H9 (cell line): ENCODE results near the gene PLCH2. TPM values are rescaled to one million over a fixed set of nuclear protein-coding genes. Genes with fewer than 3 reads are reported as not detected.

Source experiments
- DNase-seq: peaks from one replicate; pipeline ENCODE4 v3.0.0-alpha.2; 2017
- H2AFZ ChIP-seq: one replicate; pipeline ENCODE4 v1.6.1; 2013; ENCODE audit warnings: mild to moderate bottlenecking, low read length, control low read depth, moderate library complexity
- H2AK5ac ChIP-seq: 2 replicates; pipeline ENCODE4 v1.6.1; 2013; ENCODE audit warnings: low read length, control low read depth, mixed read lengths; ENCODE audit not compliant: insufficient read length
- H2BK120ac ChIP-seq: one replicate; pipeline ENCODE4 v1.6.1; 2013; ENCODE audit warnings: low read depth, mild to moderate bottlenecking, low read length, control low read depth, inconsistent platforms; ENCODE audit not compliant: poor library complexity, severe bottlenecking
- H2BK12ac ChIP-seq: 2 replicates; pipeline ENCODE4 v1.6.1; 2013; ENCODE audit warnings: low read length, control low read depth, mixed read lengths, low read depth; ENCODE audit not compliant: insufficient read length
- H2BK15ac ChIP-seq: 2 replicates; pipeline ENCODE4 v1.6.1; 2013; ENCODE audit warnings: low read depth, low read length, control low read depth
- H2BK20ac ChIP-seq: one replicate; pipeline ENCODE4 v1.6.1; 2013; ENCODE audit warnings: low read depth, mild to moderate bottlenecking, low read length, control low read depth, inconsistent platforms; ENCODE audit not compliant: poor library complexity, severe bottlenecking
- H2BK5ac ChIP-seq: 2 replicates; pipeline ENCODE4 v1.6.1; 2013; ENCODE audit warnings: low read length, control low read depth, mixed read lengths; ENCODE audit not compliant: insufficient read length
- H3K14ac ChIP-seq: 2 replicates; pipeline ENCODE4 v1.6.1; 2013; ENCODE audit warnings: low read length, control low read depth; ENCODE audit not compliant: insufficient read depth
- H3K18ac ChIP-seq: 2 replicates; pipeline ENCODE4 v1.6.1; 2013; ENCODE audit warnings: low read depth, mild to moderate bottlenecking, mixed read lengths, low read length, control low read depth; ENCODE audit not compliant: insufficient read length
- H3K23ac ChIP-seq: 2 replicates; pipeline ENCODE4 v1.6.1; 2013; ENCODE audit warnings: low read length, control low read depth, mixed read lengths, low read depth; ENCODE audit not compliant: insufficient read length
- H3K23me2 ChIP-seq: 2 replicates; pipeline ENCODE4 v1.6.1; 2013; ENCODE audit warnings: low read depth, mild to moderate bottlenecking, mixed read lengths, low read length, control low read depth; ENCODE audit not compliant: insufficient read length, poor library complexity, severe bottlenecking
- H3K27ac ChIP-seq: 2 replicates; pipeline ENCODE4 v1.5.1; 2013; ENCODE audit warnings: low read length, control low read depth, mixed read lengths, low read depth; ENCODE audit not compliant: insufficient read length
- H3K27me3 ChIP-seq: 2 replicates; pipeline ENCODE4 v1.6.1; 2013; ENCODE audit warnings: low read length, control low read depth, inconsistent platforms; ENCODE audit not compliant: insufficient read depth
- H3K4ac ChIP-seq: 2 replicates; pipeline ENCODE4 v1.6.1; 2013; ENCODE audit warnings: low read depth, mild to moderate bottlenecking, control low read depth, inconsistent platforms, low read length, moderate library complexity
- H3K4me1 ChIP-seq: 2 replicates; pipeline ENCODE4 v1.6.1; 2013; ENCODE audit warnings: low read length, control low read depth, inconsistent platforms; ENCODE audit not compliant: insufficient read depth
- H3K4me2 ChIP-seq: 2 replicates; pipeline ENCODE4 v1.6.1; 2013; ENCODE audit warnings: low read length, control low read depth, mixed read lengths; ENCODE audit not compliant: insufficient read length, insufficient read depth
- H3K56ac ChIP-seq: 2 replicates; pipeline ENCODE4 v1.6.1; 2013; ENCODE audit warnings: low read depth, mild to moderate bottlenecking, mixed read lengths, low read length, control low read depth; ENCODE audit not compliant: insufficient read length
- H3K79me1 ChIP-seq: 2 replicates; pipeline ENCODE4 v1.6.1; 2013; ENCODE audit warnings: low read depth, mild to moderate bottlenecking, moderate library complexity, low read length, control low read depth, inconsistent platforms; ENCODE audit not compliant: insufficient read depth, poor library complexity, severe bottlenecking
- H3K79me2 ChIP-seq: 2 replicates; pipeline ENCODE4 v1.6.1; 2013; ENCODE audit warnings: low read length, control low read depth, inconsistent platforms; ENCODE audit not compliant: insufficient read depth
- H3K9ac ChIP-seq: 2 replicates; pipeline ENCODE4 v1.6.1; 2013; ENCODE audit warnings: low read length, control low read depth, mixed read lengths; ENCODE audit not compliant: insufficient read length; ENCODE audit errors: extremely low read depth
- H3K9me3 ChIP-seq: one replicate; pipeline ENCODE4 v1.6.1; 2013; ENCODE audit warnings: low read depth, low read length, inconsistent platforms; ENCODE audit not compliant: control insufficient read depth
- H3T11ph ChIP-seq: one replicate; pipeline ENCODE4 v1.6.1; 2013; ENCODE audit warnings: mild to moderate bottlenecking, low read length, control low read depth, inconsistent platforms
- H4K20me1 ChIP-seq: one replicate; pipeline ENCODE4 v1.6.1; 2013; ENCODE audit not compliant: control insufficient read depth, insufficient read length, insufficient read depth
- H4K5ac ChIP-seq: 2 replicates; pipeline ENCODE4 v1.6.1; 2013; ENCODE audit warnings: low read depth, mild to moderate bottlenecking, mixed read lengths, low read length, control low read depth; ENCODE audit not compliant: insufficient read length
- H4K8ac ChIP-seq: replicated peaks from 2 replicates; pipeline ENCODE4 v1.6.1; 2013; ENCODE audit warnings: low read length, control low read depth, mixed read lengths, low read depth; ENCODE audit not compliant: insufficient read length
- H4K91ac ChIP-seq: 2 replicates; pipeline ENCODE4 v1.6.1; 2013; ENCODE audit warnings: low read depth, mild to moderate bottlenecking, moderate library complexity, mixed read lengths, low read length, control low read depth; ENCODE audit not compliant: insufficient read length
- H3K27ac Mint-ChIP-seq, 3 experiments: 2 replicates in 2 of 3; 3 replicates in 1 of 3; pipeline ENCODE4 v1.8.0; 2020 to 2021; ENCODE audit warnings: mixed read lengths in 3 of 3, mild to moderate bottlenecking in 1 of 3, moderate library complexity in 1 of 3
- H3K27me3 Mint-ChIP-seq: 2 replicates; pipeline ENCODE4 v1.8.0; 2021; ENCODE audit warnings: low read depth, mild to moderate bottlenecking, moderate library complexity, mixed read lengths
- H3K36me3 Mint-ChIP-seq, 3 experiments: 2 replicates in 2 of 3; 3 replicates in 1 of 3; pipeline ENCODE4 v1.8.0; 2020 to 2021; ENCODE audit warnings: low read depth in 3 of 3, mixed read lengths in 3 of 3; ENCODE audit not compliant: insufficient read depth in 1 of 3
- H3K4me1 Mint-ChIP-seq, 2 experiments: 2 replicates each; pipeline ENCODE4 v1.8.0; 2020; ENCODE audit warnings: mixed read lengths in 2 of 2
- H3K4me3 Mint-ChIP-seq, 2 experiments: 2 replicates in 1 of 2; 3 replicates in 1 of 2; pipeline ENCODE4 v1.8.0; 2020 to 2021; ENCODE audit warnings: mild to moderate bottlenecking in 2 of 2, mixed read lengths in 2 of 2, moderate library complexity in 1 of 2
- H3K9me3 Mint-ChIP-seq, 2 experiments: 2 replicates in 1 of 2; 3 replicates in 1 of 2; pipeline ENCODE4 v1.8.0; 2020; ENCODE audit warnings: mild to moderate bottlenecking in 2 of 2, mixed read lengths in 2 of 2, moderate library complexity in 1 of 2
- CTCF ChIP-seq: fragments of 200-600 bp; sonication (generic); conservative IDR thresholded peaks from 3 replicates; pipeline ENCODE4 v1.8.0; 2021; ENCODE audit warnings: antibody characterized with exemption, mild to moderate bottlenecking
- WGBS: extraction: QIAGEN DNeasy Blood & Tissue Kit; methylation state at CpG from one replicate; pipeline ENCODE4 v1.1.7; 2013; ENCODE audit warnings: missing lambda C conversion rate, low lambda C conversion rate, mixed read lengths; ENCODE audit not compliant: insufficient read length; ENCODE audit errors: extremely low coverage; 5-methylcytosine and 5-hydroxymethylcytosine counted together
- total RNA-seq: library from RNA; stranded (reverse); gene quantifications from 2 replicates; pipeline ENCODE4 v1.2.1, GENCODE V29; 2021

The PLCH2 gene
- total RNA-seq, 1 experiment from 2014 or later, result 0.09 TPM

GRCh38 chr1:2431103-2431502 is 45.0 kb upstream of the PLCH2 start:
- Histone ChIP-seq H3K9ac (no peak overlapping the region), H3K18ac (no peak overlapping the region), H3K4ac (no peak overlapping the region), H4K91ac (no peak overlapping the region), H2AK5ac (no peak overlapping the region), H2BK20ac (no peak overlapping the region), H4K8ac (no peak overlapping the region), H3K9me3 (no peaks in the 10 kb centered on the region), H2BK5ac (no peak overlapping the region), H4K5ac (no peak overlapping the region), H2BK12ac (no peak overlapping the region), H2BK120ac (no peak overlapping the region), H2BK15ac (no peak overlapping the region), H3T11ph (no peak overlapping the region), H3K79me2 (no peaks in the 10 kb centered on the region), H3K56ac (no peak overlapping the region), H3K23ac (no peak overlapping the region), H4K20me1 (no peaks in the 10 kb centered on the region), H3K4me2 (no peak overlapping the region), H3K23me2 (no peaks in the 10 kb centered on the region), H3K79me1 (no peaks in the 10 kb centered on the region), H2AFZ (no peak overlapping the region), H3K14ac (no peak overlapping the region), H3K27me3 (no peaks in the 10 kb centered on the region), H3K27ac (no peak overlapping the region), H3K4me1 (no peaks in the 10 kb centered on the region)
- no CpG with 5 or more reads among the region's 16 CpGs for WGBS
- no peak for TF ChIP-seq CTCF
- Mint-ChIP-seq H3K27ac (no peak overlapping the region), H3K27me3 (peaks cover 27% of the 10 kb centered on the region), H3K36me3 (no peaks in the 10 kb centered on the region; a peak in 1 of 7 replicates), H3K9me3 (peaks cover 9 to 15% of the 10 kb centered on the region in 2 experiments), H3K4me3 (no peak overlapping the region), H3K4me1 (0 out of 4 replicates have a peak, but pooled peaks cover 0 to 4% of the 10 kb centered on the region in 2 experiments)
- no peak for DNase-seq
